PC-3 (cell line): ENCODE data around the gene FIP1L1. TPM values are rescaled to one million over a fixed set of nuclear protein-coding genes. Genes with fewer than 3 reads are reported as not detected.

Source experiments
- ATAC-seq: fragments of 200-7000 bp; cut with Tn5 transposase; 2 replicates; pipeline ENCODE4 v1.9.1; 2020; ENCODE audit warnings: mild to moderate bottlenecking, moderate library complexity
- BruUV-seq: library from RNA; stranded (reverse); fragments of 400-500 nt; replicated peaks from 2 replicates; lab custom pipeline; 2021; lab: Mats Ljungman, UMichigan
- CTCF ChIA-PET: fragments of 300-600 bp; sonication (Branson Sonifier 250); formaldehyde crosslinking; loops from one replicate; lab custom pipeline; 2022; ENCODE audit warnings: antibody characterized with exemption; lab: Charles Lee
- POLR2A ChIA-PET: fragments of 300-600 bp; sonication (Branson Sonifier 250); formaldehyde crosslinking; loops from one replicate; lab custom pipeline; 2022; ENCODE audit warnings: antibody characterized with exemption; ENCODE audit not compliant: unreplicated experiment; lab: Charles Lee
- DNase-seq: peaks from one replicate; pipeline ENCODE4 v3.0.0-alpha.2; 2015
- H2AFZ ChIP-seq: fragments of 300-600 bp; sonication (generic); 2 replicates; pipeline ENCODE4 v1.6.0; 2016; ENCODE audit warnings: antibody characterized with exemption, low read length
- H3F3A ChIP-seq: fragments of 300-600 bp; sonication (generic); one replicate; pipeline ENCODE4 v1.6.0; 2017; ENCODE audit warnings: antibody characterized with exemption, low read length, control low read depth, mild to moderate bottlenecking; ENCODE audit not compliant: unreplicated experiment
- H3K27ac ChIP-seq: fragments of 300-600 bp; sonication (generic); 2 replicates; pipeline ENCODE4 v1.5.1; 2016; ENCODE audit warnings: mild to moderate bottlenecking, low read length
- H3K27me3 ChIP-seq: fragments of 300-600 bp; sonication (generic); 2 replicates; pipeline ENCODE4 v1.6.1; 2016; ENCODE audit warnings: low read length, mixed read lengths
- H3K36me3 ChIP-seq: fragments of 300-600 bp; sonication (generic); 2 replicates; pipeline ENCODE4 v1.6.1; 2016; ENCODE audit warnings: low read depth, mixed run types, low read length, mixed read lengths
- H3K4me1 ChIP-seq: fragments of 300-600 bp; sonication (generic); 2 replicates; pipeline ENCODE4 v1.5.1; 2016; ENCODE audit warnings: low read length; ENCODE audit not compliant: insufficient read depth
- H3K4me2 ChIP-seq: fragments of 300-600 bp; sonication (generic); 2 replicates; pipeline ENCODE4 v1.6.0; 2016; ENCODE audit warnings: low read length
- H3K4me3 ChIP-seq: fragments of 300-600 bp; sonication (generic); 2 replicates; pipeline ENCODE4 v1.5.1; 2016; ENCODE audit warnings: mild to moderate bottlenecking, low read length, mixed read lengths
- H3K79me2 ChIP-seq: fragments of 300-600 bp; sonication (generic); 2 replicates; pipeline ENCODE4 v1.6.1; 2017; ENCODE audit warnings: low read length, mixed read lengths
- H3K9ac ChIP-seq: fragments of 300-600 bp; sonication (generic); 2 replicates; pipeline ENCODE4 v1.6.0; 2016; ENCODE audit warnings: mild to moderate bottlenecking, low read length
- H3K9me2 ChIP-seq: fragments of 300-600 bp; sonication (generic); replicated peaks from 2 replicates; pipeline ENCODE4 v1.6.1; 2016; ENCODE audit warnings: mixed run types, low read length, mixed read lengths
- H3K9me3 ChIP-seq: fragments of 300-600 bp; sonication (generic); 2 replicates; pipeline ENCODE4 v1.6.1; 2016; ENCODE audit warnings: low read length, mixed read lengths
- H4K20me1 ChIP-seq: fragments of 300-600 bp; sonication (generic); 2 replicates; pipeline ENCODE4 v1.6.1; 2016; ENCODE audit warnings: low read length, mixed read lengths
- EZH2 ChIP-seq: fragments of 300-600 bp; sonication (generic); IDR thresholded peaks from one replicate; pipeline ENCODE4 v1.6.1; 2017; ENCODE audit warnings: antibody characterized with exemption, mild to moderate bottlenecking, low read length; ENCODE audit not compliant: unreplicated experiment
- EZH2phosphoT487 ChIP-seq: fragments of 300-600 bp; sonication (generic); IDR thresholded peaks from 2 replicates; pipeline ENCODE4 v1.6.1; 2018; ENCODE audit warnings: mild to moderate bottlenecking, antibody characterized with exemption, low read length, borderline replicate concordance
- intact Hi-C: fragments of 100-400 bp; cut with micrococcal nuclease; formaldehyde crosslinking; loops from 2 replicates; pipeline ENCODE4 v1.9.0; 2023
- total RNA-seq: library from RNA; depleted of rRNA; stranded (reverse); fragments of >200 nt; gene quantifications from 2 replicates; pipeline ENCODE4 v1.2.3, GENCODE V29; 2014
- TF ChIP-seq, protein P1 (sequence below): fragments of 300-600 bp; sonication (generic); conservative IDR thresholded peaks from 2 replicates; pipeline ENCODE4 v1.5.1; 2017; ENCODE audit warnings: antibody characterized with exemption, low read depth, mild to moderate bottlenecking, low read length

The FIP1L1 gene
- total RNA-seq, 1 experiment from 2014 or later: 76.1 TPM

DNA sequence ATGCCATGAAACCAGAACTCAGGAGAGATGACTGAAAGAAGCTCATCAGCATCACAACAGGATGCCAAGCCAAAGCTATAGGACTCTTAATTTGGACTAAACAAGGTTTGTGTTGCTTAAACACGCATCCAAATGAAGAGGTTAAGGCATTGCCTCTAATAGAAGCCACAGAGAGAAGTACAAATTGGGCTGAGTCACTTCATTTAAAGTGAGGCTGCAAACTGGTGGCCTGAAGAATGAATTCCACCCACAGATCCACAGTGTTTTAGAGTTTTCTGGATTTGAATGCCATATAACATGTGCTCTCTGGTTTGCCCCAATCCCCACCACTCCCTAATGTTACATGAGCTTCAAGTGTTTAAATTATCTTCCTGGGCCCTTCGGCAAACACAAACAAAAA is 103.5 kb downstream of the FIP1L1 start:
- Histone ChIP-seq H3K9ac (no peak overlapping the region), H3K9me3 (no peaks in the 10 kb centered on the region), H3K4me1 (peaks cover 27% of the 10 kb centered on the region), H3K79me2 (no peaks in the 10 kb centered on the region), H3K4me2 (no peak overlapping the region), H2AFZ (no peak overlapping the region), H4K20me1 (no peaks in the 10 kb centered on the region), H3F3A (peaks cover 9% of the 10 kb centered on the region), H3K9me2 (no peaks in the 10 kb centered on the region), H3K27ac (no peak overlapping the region), H3K36me3 (no peaks in the 10 kb centered on the region), H3K4me3 (no peak overlapping the region), H3K27me3 (no peaks in the 10 kb centered on the region)
- TF ChIP-seq, protein P1, sequence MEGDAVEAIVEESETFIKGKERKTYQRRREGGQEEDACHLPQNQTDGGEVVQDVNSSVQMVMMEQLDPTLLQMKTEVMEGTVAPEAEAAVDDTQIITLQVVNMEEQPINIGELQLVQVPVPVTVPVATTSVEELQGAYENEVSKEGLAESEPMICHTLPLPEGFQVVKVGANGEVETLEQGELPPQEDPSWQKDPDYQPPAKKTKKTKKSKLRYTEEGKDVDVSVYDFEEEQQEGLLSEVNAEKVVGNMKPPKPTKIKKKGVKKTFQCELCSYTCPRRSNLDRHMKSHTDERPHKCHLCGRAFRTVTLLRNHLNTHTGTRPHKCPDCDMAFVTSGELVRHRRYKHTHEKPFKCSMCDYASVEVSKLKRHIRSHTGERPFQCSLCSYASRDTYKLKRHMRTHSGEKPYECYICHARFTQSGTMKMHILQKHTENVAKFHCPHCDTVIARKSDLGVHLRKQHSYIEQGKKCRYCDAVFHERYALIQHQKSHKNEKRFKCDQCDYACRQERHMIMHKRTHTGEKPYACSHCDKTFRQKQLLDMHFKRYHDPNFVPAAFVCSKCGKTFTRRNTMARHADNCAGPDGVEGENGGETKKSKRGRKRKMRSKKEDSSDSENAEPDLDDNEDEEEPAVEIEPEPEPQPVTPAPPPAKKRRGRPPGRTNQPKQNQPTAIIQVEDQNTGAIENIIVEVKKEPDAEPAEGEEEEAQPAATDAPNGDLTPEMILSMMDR: no peak
- TF ChIP-seq EZH2phosphoT487 (no peak), EZH2 (no peak)
- DNase-seq (no peak), ATAC-seq (no peak)
- no TSS peak for BruUV-seq
- intact Hi-C loops: no loop called here
- ChIA-PET CTCF (interaction anchor here (0.7 kb wide), 1 partner anchor 221 kb away, joined by 4 read pairs; no protein-coding TSS in a partner anchor), POLR2A (no interaction called here)

DNA sequence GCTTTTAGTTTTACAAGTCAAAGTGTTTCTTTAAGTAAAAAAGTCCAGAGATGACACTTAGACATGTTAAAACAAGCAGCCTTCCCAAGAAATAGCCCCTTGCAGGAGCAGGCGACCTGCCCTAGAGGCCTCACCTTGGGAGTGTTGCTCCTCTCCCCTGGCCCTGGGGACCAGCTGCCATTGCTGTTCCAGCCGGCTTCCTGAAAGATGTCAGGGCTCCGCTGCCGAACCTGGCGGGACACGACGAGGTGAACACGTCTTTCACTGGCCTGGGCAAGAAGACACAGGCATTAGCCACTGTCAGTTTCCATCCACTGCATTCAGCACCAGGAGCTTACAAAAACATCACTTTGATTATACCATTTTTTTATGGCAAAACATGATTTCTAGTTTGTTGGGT is 104.1 kb downstream of the FIP1L1 start:
- Histone ChIP-seq H3K9me2 (no peaks in the 10 kb centered on the region), H3K4me3 (no peak overlapping the region), H3K4me2 (no peak overlapping the region), H3K27me3 (no peaks in the 10 kb centered on the region), H3K36me3 (no peaks in the 10 kb centered on the region), H3K79me2 (no peaks in the 10 kb centered on the region), H2AFZ (no peak overlapping the region), H3K9me3 (no peaks in the 10 kb centered on the region), H3K4me1 (peaks cover 24% of the 10 kb centered on the region), H3K9ac (no peak overlapping the region), H4K20me1 (no peaks in the 10 kb centered on the region), H3F3A (peaks cover 9% of the 10 kb centered on the region), H3K27ac (no peak overlapping the region)
- ATAC-seq (no peak), DNase-seq (no peak)
- BruUV-seq: no TSS peak
- ChIA-PET CTCF (no interaction called here), POLR2A (no interaction called here)
- TF ChIP-seq EZH2phosphoT487 (no peak), EZH2 (no peak)
- TF ChIP-seq, protein P1: no peak
- intact Hi-C loops: no loop called here

DNA sequence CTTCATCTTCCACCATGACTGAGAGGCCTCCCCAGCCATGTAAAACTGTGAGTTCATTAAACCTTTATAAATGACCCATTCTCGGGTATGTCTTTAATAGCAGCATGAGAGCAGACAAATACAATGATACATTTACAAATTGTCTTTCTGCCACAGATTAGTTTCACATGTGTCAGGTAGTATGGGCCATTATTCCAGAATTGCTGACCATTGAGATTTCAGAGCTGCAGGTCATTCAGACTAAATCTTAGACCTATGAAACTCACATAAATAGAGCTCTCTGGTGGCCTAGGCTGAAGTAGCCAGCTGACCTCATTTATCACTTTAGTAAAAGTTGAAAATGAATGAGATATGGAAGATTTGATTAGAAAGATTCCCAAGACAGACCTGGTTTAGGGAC is 105.8 kb downstream of the FIP1L1 start:
- Histone ChIP-seq H3K27ac (no peak overlapping the region), H3K9ac (no peak overlapping the region), H3K9me2 (no peaks in the 10 kb centered on the region), H2AFZ (no peak overlapping the region), H3K79me2 (no peaks in the 10 kb centered on the region), H3K4me2 (no peak overlapping the region), H3K36me3 (no peaks in the 10 kb centered on the region), H3K9me3 (no peaks in the 10 kb centered on the region), H3F3A (peaks cover 9% of the 10 kb centered on the region), H3K4me3 (no peak overlapping the region), H3K27me3 (no peaks in the 10 kb centered on the region), H3K4me1 (peaks cover 18% of the 10 kb centered on the region), H4K20me1 (no peaks in the 10 kb centered on the region)
- CTCF ChIA-PET: no interaction called here
- POLR2A ChIA-PET: no interaction called here
- intact Hi-C loops: no loop called here
- DNase-seq: no peak
- ATAC-seq: no peak
- BruUV-seq: no TSS peak
- TF ChIP-seq EZH2phosphoT487 (no peak), EZH2 (no peak)
- TF ChIP-seq, protein P1: no peak
